HG02678 (cell line): ENCODE data around the gene APOO.

Experiments used
- ATAC-seq: cut with Tn5 transposase; IDR thresholded peaks from one replicate; pipeline ENCODE4 v1.9.1; 2021; ENCODE audit warnings: mild to moderate bottlenecking, moderate library complexity; ENCODE audit not compliant: unreplicated experiment

APOO gene

DNA sequence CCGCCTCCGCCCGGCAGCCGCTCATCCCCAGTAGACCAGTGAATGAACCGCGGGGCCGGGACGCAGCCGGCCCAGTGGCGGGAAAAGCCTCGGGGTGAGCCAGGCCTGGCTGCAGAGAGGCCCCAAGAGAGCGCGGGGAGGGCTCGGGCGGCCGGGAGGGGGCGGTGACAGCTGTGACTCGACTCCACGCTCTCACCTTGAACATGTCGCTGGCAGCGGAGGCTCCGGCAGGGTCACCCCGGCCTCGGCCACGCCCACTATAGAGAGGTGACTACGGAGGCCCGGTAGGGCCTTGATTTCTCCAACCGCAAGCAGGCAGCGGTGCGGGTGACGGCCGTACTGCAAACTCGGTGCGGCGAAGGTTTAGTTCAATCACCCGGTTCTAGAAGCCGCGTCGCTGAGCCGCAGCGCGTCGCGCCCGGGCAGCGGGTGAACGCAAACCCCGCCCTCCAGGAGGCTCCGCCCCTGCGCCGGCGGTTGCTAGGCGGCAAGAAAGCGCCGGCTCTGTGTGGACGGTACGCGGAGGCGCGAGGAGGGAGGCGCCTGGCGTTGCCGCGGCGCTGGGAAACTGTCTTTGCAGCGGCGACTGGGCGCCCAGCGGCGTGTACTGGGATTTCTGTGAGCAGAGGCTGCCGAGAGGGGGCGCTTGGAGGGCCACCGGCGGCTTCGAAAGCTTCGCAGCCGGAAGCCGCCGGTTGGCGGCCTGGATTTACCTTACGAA lies at the start of gene APOO, which contains the start of gene CXorf58:
TSS of gene APOO (minus strand) at position 441 of the 721 bp plus-strand sequence. CDS start at position 205, 236 bp downstream.
TSS of gene CXorf58 (plus strand) at position 509 of the 721 bp plus-strand sequence. CDS start 2,297 bp downstream, outside the sequence.
- ATAC-seq, result peak; percentile 90

DNA sequence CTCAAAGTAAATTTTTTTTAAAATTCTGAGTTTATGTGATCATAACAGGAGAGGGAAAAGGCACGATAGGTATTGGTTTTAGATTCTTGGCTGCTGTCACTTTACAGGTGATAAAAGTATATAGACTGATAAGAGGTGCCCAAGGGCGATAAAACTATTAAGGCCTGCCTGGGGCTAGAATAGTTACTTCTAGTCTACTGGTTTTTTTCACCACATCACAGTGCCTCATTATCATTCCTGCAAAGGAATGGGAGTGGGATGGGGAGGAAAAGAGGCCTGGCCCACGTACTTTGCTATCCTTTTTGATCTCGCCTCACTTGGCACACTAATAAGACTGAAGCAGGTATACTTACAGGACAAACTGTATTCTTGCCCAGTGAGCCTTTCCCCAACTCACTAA lies 46.7 kb upstream of the APOO start:
- no peak for ATAC-seq

GRCh38 chrX:23953908-23954269 lies 46.2 kb upstream of the APOO start:
- ATAC-seq, result no peak

GRCh38 chrX:23952984-23953907 lies 45.5 kb upstream of the APOO start:
- peak; percentile 98 for ATAC-seq

DNA sequence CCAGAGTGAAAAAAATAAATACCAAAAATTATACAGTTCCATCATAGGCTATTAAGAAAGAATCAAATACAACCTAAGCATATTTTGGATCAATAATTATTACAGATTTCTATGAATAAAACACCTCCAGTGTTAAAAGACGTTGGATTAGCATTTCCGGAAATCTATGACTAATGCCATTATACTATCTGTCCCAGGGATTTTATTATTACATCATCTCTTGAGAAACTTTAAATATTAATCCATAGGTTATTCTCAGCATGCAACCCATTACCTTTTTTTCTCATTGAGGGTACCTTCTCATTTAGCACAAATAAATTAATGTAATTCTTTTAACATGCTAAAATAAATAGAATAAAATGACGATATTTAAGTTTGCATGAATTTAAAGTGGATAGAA lies 44.7 kb upstream of the APOO start:
- no peak for ATAC-seq

DNA sequence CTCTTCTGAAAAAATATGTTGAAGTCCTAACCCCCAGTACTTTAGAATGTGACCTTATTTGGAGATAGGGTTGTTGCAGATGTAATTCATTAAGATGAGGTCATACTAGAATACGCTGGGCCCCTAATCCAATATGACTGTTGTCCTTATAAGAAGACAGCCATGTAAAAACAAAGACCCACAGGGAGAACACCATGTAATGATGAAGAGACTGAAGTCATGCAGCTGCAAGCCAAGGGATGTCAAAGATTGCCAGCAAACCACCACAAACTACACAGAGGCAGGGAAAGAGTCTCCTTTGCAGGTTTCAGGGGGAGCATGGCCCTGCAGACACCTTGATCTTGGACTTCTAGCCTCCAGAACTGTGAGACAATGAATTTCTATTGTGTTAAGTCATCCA lies 37.5 kb upstream of the APOO start:
- ATAC-seq, result no peak

DNA sequence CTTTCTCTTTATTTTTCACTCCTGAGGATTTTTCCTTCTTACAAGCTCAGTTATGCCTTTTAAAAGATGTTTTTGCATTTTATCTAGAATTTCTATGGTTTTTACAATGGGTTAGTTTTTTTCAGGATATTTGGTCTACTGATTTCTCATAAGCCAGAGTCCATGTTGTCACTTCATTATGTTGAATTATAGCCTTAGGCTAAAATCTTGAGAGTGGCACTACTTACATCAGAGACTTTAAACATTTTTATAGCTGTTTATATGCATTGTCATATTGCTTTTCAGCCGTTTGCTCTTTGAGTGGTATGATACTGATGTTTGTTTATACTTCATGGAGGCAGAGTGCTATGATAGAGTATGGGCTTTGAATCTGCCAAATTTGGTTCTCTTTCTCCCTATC lies 36.5 kb upstream of the APOO start:
- ATAC-seq, result no peak

- ATAC-seq, result no peak
Observed at GRCh38 chrX:23939203-23939602, 31.5 kb upstream of the APOO start.

DNA sequence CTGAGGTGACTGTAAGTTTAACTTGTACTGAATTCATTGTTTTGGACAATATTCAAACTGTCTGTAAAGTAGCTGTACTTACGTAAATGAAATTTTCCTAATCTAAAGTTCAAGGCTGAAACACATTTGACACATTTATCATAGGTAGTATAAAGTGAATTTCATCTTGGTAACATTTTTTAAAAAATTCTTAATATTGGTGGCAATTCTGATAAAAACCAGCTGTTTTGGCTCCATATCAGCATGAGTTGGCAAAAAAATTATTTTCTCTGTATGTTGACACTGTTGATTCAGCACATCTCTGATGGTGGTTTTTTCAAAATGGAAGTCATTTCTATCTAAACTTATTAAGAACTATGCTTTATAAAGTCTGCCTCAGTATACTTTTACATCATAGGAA lies 31.0 kb upstream of the APOO start:
- ATAC-seq, result no peak

GRCh38 chrX:23937100-23937499 lies 29.4 kb upstream of the APOO start:
- no peak for ATAC-seq

DNA sequence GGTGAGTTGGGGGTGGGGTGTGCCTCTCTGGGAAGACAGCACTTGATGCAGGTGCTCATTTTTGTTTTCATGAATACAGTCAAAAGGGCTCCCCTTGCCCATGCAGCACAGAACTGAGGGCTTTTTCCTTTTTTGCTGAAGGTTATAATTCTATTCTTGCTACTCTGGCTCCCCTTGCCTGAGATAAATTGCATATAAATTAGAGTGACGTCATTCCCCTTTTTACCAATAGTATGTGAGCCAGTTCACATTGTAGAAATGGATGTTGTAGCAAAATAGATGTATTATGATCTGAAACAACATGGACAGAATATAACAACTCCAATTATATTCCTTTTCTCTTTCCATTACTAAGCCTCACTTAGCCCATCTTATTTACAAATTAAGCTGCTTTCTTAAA lies 28.4 kb upstream of the APOO start:
- ATAC-seq, result no peak

DNA sequence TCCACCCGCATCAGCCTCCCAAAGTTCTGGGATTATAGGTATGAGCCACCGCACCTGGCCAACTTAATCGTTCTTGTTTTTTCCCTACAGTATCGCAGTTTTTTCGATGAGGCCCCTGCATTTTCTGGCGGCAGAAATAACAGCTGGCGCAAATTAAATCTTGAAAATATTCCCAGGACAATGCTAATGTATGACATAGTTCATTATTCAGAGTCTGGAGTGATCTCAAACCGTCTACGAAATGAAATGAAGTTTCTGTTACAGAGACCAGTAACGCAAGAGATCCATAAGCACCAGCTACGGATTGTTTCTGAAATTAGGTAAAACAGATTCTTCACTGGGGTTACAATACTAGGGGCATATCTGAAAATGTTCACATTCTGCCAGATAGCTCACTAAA lies 27.4 kb upstream of the APOO start:
- ATAC-seq, result no peak

DNA sequence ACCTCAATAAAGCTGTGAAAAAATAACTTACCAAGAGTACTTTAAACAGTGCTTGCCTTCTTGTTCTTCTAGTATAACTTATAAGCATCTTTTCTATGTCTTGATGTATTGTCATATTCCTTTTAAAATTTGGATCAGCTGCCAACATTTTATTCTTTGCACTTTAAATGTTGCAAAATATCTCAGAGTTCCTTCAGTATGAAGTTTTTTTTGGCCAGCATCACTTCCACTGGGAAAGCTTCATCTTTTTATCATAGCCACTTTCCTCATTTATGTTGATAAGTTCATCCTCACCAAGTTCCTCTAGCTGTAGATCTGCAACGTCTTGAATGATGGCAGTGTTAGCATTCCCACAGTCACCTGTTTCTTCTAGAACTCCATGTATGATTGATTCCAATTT lies 24.3 kb upstream of the APOO start:
- ATAC-seq, result no peak

DNA sequence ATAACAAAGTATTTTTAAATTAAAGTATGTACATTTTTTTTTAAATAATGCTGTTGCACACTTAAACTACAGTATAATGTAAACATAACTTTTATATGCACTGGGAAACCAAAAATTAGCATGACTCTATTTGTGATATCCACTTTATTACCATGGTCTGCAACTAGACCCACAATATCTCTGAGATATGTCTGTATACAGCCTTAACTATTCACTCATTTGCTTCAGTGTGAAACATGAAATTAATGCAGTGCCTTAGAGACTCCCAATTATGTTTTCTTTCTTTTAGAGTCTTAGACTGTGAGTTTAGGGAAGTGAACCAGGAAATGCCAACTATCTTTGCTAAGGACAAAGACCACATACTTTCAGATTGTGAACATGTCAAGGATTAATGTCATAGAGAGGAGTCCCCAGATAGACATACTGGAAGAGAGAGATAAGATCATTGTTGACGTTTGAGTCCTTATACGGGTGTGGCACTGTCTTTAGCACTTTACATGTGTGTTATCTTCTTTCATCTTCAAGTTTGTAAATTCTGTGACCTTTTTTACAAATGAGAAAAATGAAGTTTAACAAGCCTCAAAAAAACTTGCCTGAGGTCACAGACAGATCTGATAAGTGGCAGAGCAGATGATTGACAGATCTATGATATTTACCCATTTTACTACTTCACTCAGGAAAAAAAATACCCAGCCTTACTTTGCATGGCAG lies 23.3 kb upstream of the APOO start:
- ATAC-seq, result no peak

GRCh38 chrX:23926015-23926414 lies 18.3 kb upstream of the APOO start:
- ATAC-seq, result no peak

DNA sequence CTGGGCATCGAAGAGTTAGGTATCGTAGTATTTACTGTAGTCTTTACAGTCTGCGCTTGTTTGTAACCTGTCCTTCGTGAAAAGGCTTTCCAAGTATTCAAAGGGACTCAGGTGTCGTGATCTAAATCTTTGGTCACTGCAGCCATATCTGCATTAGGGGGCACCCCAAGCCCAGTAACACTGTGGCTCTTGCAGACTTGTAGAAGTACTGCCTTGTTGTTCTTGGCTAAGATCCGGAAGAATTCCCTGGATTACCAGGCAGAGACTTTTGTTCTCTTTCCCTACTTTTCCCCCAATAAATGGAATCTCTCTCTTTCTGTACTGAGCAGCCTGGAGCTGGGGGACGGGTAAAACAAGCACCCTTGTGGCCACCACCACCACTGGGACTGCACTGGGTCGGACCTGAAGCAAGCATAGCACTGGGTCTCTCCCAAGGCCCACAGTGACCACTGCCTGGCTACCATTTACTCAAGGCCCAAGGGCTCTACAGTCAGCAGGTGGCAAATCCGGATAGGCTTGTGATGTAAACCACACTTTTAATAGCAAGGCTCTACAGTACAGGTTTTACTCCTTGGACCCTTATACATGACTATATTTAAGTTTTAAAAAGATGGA lies 12.1 kb upstream of the APOO start:
- no peak for ATAC-seq

- no peak for ATAC-seq
Observed at GRCh38 chrX:23919148-23919547, 11.4 kb upstream of the APOO start.

DNA sequence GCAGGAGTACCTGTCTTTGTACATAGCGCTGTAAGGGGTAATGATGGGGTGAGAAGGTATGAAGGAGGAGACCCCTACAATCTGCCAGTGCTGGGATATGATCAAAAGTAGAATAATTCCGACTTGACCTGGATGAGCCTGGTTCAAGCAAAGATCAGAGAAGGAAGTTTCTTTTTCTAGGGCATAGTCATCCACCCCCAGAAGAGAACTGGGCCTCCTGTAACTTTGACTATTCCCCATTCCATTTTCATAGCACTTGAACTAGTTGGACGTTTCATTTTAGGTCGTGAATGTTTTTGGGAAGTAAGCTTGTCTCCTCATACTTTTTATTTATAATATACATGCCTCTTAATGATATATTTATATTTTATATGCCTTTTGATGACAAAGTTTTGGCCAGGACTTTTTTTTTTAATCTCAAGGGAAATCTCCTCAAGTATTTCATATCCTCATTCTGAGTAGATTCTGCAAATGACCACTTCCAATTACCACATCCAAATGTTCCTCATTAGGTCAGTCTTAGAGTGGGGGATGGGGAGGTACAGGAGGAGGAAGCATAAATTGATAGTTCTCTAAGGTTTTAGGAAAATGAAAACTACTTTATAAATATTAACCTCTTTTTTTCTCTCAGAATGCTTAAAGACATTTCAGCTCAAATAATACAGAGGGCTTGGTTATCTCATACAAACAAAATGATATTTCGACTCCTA lies 3.5 kb upstream of the APOO start:
- ATAC-seq, result no peak

GRCh38 chrX:23908219-23909004 lies 674 bp upstream of the APOO start:
- no peak for ATAC-seq

DNA sequence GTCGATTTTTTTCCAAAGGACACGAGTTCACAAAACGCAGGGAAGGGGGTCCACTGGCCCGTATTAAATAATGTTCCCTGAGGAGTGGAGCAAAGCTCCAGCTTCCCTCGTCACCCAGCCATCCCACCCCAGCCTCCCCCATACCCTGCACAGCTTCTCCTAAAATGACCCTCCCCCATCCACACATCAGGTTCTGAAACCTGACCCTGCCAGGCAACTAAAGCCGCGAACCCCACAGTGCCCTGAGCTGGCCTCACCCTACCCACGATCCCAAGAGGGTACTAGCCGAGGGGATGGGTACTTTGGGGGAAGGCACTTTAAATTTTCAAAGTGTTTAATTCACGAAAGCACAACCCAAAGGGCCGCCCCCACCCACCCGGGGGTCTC lies 634 bp downstream of the APOO start:
- peak; percentile 7 for ATAC-seq
